Measurements from ENCODE around the gene CCDC38. TPM values are rescaled to one million over a fixed set of nuclear protein-coding genes. Genes with fewer than 3 reads are reported as not detected.

Gene CCDC38
- total RNA-seq, 1 experiment from 2014 or later = 0.35 TPM

- Histone ChIP-seq H3K36me3 (ENCODE audit: low read depth) (no peaks in the 10 kb centered on the region), H3K9me3 (ENCODE audit: insufficient read depth, low read depth) (peaks cover 6% of the 10 kb centered on the region; the same call in 1 of the 2 replicates), H3K27ac (no peak overlapping the region), H3K27me3 (ENCODE audit: insufficient read depth, low read depth) (no peaks in the 10 kb centered on the region), H3K9me2 (ENCODE audit: insufficient read depth) (no peaks in the 10 kb centered on the region), H3F3A (ENCODE audit: insufficient read depth, low read depth) (no peaks in the 10 kb centered on the region), H2AFZ (no peak overlapping the region), H3K79me2 (ENCODE audit: low read depth) (no peaks in the 10 kb centered on the region), H3K4me2 (no peak overlapping the region), H3K4me3 (no peak overlapping the region), H4K20me1 (ENCODE audit: insufficient read depth) (no peaks in the 10 kb centered on the region), H3K4me1 (replicated peaks; ENCODE audit: insufficient read depth) (no peaks in the 10 kb centered on the region)
- intact Hi-C loops (cut with micrococcal nuclease; ENCODE audit: unreplicated experiment) = no loop called here
- no TSS peak for BruUV-seq (replicated peaks)
- DNase-seq = no peak
- POLR2A ChIA-PET (ENCODE audit: unreplicated experiment) = no interaction called here
- CTCF ChIA-PET = no interaction called here
- TF ChIP-seq CTCF (conservative IDR thresholded peaks at IDR 0.05) (no peak), EZH2 (IDR thresholded peaks at IDR 0.05; ENCODE audit: low read depth) (no peak)
Observed at GRCh38 chr12:95898081-95898480, 44.3 kb downstream of the CCDC38 start.

GRCh38 chr12:95896846-95897245 is 45.6 kb downstream of the CCDC38 start:
- no peaks in the 10 kb centered on the region for H3K79me2 ChIP-seq (ENCODE audit: low read depth)
- CTCF ChIA-PET = interaction anchor here (0.6 kb wide), 1 partner anchor 57 kb away, joined by 4 read pairs; no protein-coding TSS in a partner anchor
- POLR2A ChIA-PET (ENCODE audit: unreplicated experiment) = no interaction called here
- no peaks in the 10 kb centered on the region for H3K27me3 ChIP-seq (ENCODE audit: insufficient read depth, low read depth)
- H3K4me1 ChIP-seq (replicated peaks; ENCODE audit: insufficient read depth) = no peaks in the 10 kb centered on the region
- no peaks in the 10 kb centered on the region for H3F3A ChIP-seq (ENCODE audit: insufficient read depth, low read depth)
- H3K9me3 ChIP-seq (ENCODE audit: insufficient read depth, low read depth) = no peaks in the 10 kb centered on the region
- intact Hi-C loops (cut with micrococcal nuclease; ENCODE audit: unreplicated experiment) = no loop called here
- no peaks in the 10 kb centered on the region for H3K9me2 ChIP-seq (ENCODE audit: insufficient read depth)
- no peak overlapping the region for H3K27ac ChIP-seq
- DNase-seq = no peak
- H3K36me3 ChIP-seq (ENCODE audit: low read depth) = no peaks in the 10 kb centered on the region
- TF ChIP-seq EZH2 (IDR thresholded peaks at IDR 0.05; ENCODE audit: low read depth) (no peak), CTCF (conservative IDR thresholded peaks at IDR 0.05) (no peak)
- H3K4me3 ChIP-seq = no peak overlapping the region
- H2AFZ ChIP-seq = no peak overlapping the region; the same call in 1 of the 2 replicates
- H4K20me1 ChIP-seq (ENCODE audit: insufficient read depth) = no peaks in the 10 kb centered on the region
- no peak overlapping the region for H3K4me2 ChIP-seq
- BruUV-seq (replicated peaks) = no TSS peak

- ChIA-PET CTCF (no interaction called here), POLR2A (ENCODE audit: unreplicated experiment) (no interaction called here)
- Histone ChIP-seq H3F3A (ENCODE audit: insufficient read depth, low read depth) (no peaks in the 10 kb centered on the region), H4K20me1 (ENCODE audit: insufficient read depth) (no peaks in the 10 kb centered on the region), H3K9me3 (ENCODE audit: insufficient read depth, low read depth) (no peaks in the 10 kb centered on the region), H3K4me3 (no peak overlapping the region), H3K9me2 (ENCODE audit: insufficient read depth) (no peaks in the 10 kb centered on the region), H3K27ac (no peak overlapping the region), H3K4me1 (replicated peaks; ENCODE audit: insufficient read depth) (no peaks in the 10 kb centered on the region), H3K4me2 (no peak overlapping the region), H3K27me3 (ENCODE audit: insufficient read depth, low read depth) (no peaks in the 10 kb centered on the region), H3K79me2 (ENCODE audit: low read depth) (no peaks in the 10 kb centered on the region), H3K36me3 (ENCODE audit: low read depth) (no peaks in the 10 kb centered on the region), H2AFZ (no peak overlapping the region; the same call in 1 of the 2 replicates)
- intact Hi-C loops (cut with micrococcal nuclease; ENCODE audit: unreplicated experiment) = no loop called here
- TF ChIP-seq CTCF (conservative IDR thresholded peaks at IDR 0.05) = no peak
- no peak for TF ChIP-seq EZH2 (IDR thresholded peaks at IDR 0.05; ENCODE audit: low read depth)
- no TSS peak for BruUV-seq (replicated peaks)
- no peak for DNase-seq
Observed at GRCh38 chr12:95890958-95891357, 51.5 kb downstream of the CCDC38 start.
